ENCODE results near the gene ADGRL3.

Gene ADGRL3

DNA sequence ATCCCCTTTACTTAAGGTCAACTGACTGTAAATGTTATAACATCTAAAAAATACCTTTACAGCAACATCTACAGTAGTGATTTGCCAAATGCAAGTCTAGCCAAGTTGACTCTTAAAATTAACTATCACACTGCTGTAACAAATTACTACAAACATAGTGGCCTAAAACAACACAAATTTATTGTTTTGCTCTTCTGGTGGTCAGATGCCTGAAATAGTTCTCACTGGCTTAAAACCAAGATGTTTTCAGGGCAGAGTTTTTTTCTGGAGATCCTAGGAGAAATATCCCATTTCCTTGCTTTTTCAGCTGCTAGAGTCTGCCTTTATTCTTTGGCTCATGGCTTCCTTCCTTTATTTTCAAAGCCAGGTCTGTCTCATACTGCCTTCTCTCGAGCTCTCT, 120.5 kb downstream of the ADGRL3 start:
- H3K4me3 ChIP-seq (replicated peaks; ENCODE audit: low read depth, low read length): no peak overlapping the region
- TF ChIP-seq, protein P1, sequence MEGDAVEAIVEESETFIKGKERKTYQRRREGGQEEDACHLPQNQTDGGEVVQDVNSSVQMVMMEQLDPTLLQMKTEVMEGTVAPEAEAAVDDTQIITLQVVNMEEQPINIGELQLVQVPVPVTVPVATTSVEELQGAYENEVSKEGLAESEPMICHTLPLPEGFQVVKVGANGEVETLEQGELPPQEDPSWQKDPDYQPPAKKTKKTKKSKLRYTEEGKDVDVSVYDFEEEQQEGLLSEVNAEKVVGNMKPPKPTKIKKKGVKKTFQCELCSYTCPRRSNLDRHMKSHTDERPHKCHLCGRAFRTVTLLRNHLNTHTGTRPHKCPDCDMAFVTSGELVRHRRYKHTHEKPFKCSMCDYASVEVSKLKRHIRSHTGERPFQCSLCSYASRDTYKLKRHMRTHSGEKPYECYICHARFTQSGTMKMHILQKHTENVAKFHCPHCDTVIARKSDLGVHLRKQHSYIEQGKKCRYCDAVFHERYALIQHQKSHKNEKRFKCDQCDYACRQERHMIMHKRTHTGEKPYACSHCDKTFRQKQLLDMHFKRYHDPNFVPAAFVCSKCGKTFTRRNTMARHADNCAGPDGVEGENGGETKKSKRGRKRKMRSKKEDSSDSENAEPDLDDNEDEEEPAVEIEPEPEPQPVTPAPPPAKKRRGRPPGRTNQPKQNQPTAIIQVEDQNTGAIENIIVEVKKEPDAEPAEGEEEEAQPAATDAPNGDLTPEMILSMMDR (IDR thresholded peaks at IDR 0.05; ENCODE audit: low read depth, low read length, missing control alignments): no peak
- DNase-seq (ENCODE audit: extremely low read depth, low read depth): no peak

DNA sequence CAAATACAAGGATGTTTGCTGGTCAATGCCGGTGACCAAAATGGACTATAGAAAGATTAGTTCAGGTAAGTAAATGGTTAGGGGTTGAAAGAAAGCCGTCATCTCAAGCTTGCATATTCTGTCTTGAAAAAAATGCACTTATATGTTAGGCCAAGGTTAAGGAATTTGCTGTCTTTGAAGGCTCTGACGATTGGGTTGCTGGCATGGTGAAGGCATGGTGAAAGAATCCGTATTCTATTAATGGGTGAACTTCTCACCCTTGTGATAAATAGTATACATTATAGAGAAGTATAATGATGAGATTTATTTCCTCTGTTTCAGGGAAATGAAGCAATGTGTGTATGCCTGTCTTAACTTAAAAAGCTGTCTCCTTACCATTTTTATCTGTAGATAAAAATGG, 132.6 kb downstream of the ADGRL3 start:
- TF ChIP-seq, protein P1 (IDR thresholded peaks at IDR 0.05; ENCODE audit: low read depth, low read length, missing control alignments): no peak
- no peak overlapping the region for H3K4me3 ChIP-seq (replicated peaks; ENCODE audit: low read depth, low read length)
- no peak for DNase-seq (ENCODE audit: extremely low read depth, low read depth)

- H3K4me3 ChIP-seq (replicated peaks; ENCODE audit: low read depth, low read length): no peak overlapping the region
- TF ChIP-seq, protein P1 (IDR thresholded peaks at IDR 0.05; ENCODE audit: low read depth, low read length, missing control alignments): no peak
- no peak for DNase-seq (ENCODE audit: extremely low read depth, low read depth)
These were observed 133.4 kb downstream of the ADGRL3 start for GRCh38 chr4:61333490-61333889.

GRCh38 chr4:61335241-61335763, 135.2 kb downstream of the ADGRL3 start:
- H3K4me3 ChIP-seq (replicated peaks; ENCODE audit: low read depth, low read length): no peak overlapping the region
- TF ChIP-seq, protein P1 (IDR thresholded peaks at IDR 0.05; ENCODE audit: low read depth, low read length, missing control alignments): no peak
- no peak for DNase-seq (ENCODE audit: extremely low read depth, low read depth)

DNA sequence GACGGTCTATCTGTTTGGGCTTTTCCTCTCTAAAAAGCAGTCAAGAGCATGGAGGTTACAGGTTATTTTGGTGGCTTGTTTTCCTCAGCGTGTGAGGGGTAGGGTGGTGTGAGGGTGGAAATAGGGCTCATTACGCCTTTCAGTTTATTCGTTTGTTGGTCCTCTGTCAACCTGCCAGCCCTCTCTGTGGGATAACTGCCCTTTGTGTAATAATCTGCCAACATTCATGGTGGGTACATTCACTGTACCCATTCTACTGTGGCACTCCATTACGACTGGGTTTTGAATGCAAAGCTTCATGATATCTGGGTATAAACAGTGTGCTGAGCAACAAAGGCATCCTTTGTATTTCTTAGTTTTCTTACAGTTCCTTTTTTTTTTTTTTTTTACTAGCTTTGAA, 136.4 kb downstream of the ADGRL3 start:
- TF ChIP-seq, protein P1 (IDR thresholded peaks at IDR 0.05; ENCODE audit: low read depth, low read length, missing control alignments): no peak
- H3K4me3 ChIP-seq (replicated peaks; ENCODE audit: low read depth, low read length): no peak overlapping the region
- DNase-seq (ENCODE audit: extremely low read depth, low read depth): no peak

DNA sequence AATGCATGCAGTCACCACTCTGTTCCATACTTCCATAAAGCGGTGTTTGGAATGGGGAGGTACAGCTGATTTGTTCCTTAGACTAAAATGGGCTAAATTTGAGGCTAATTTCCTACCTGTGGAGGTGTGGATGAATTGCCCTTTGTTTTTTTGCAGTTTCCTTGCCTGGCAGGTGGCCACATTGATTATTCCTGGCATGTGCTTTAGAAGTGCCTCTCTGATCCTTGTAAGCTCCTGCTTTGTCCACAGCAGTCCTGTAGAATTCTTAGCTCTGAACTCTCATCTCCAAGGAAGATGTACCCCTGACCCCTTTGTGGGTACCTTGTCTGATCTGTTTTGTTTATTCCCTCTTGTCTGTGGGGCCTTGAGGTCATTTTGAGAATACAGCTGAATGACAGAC, 136.8 kb downstream of the ADGRL3 start:
- TF ChIP-seq, protein P1 (IDR thresholded peaks at IDR 0.05; ENCODE audit: low read depth, low read length, missing control alignments): no peak
- no peak overlapping the region for H3K4me3 ChIP-seq (replicated peaks; ENCODE audit: low read depth, low read length)
- DNase-seq (ENCODE audit: extremely low read depth, low read depth): no peak

GRCh38 chr4:61342061-61342460, 141.9 kb downstream of the ADGRL3 start:
- TF ChIP-seq, protein P1 (IDR thresholded peaks at IDR 0.05; ENCODE audit: low read depth, low read length, missing control alignments): no peak
- no peak for DNase-seq (ENCODE audit: extremely low read depth, low read depth)
- no peak overlapping the region for H3K4me3 ChIP-seq (replicated peaks; ENCODE audit: low read depth, low read length)
